ENCODE data around the gene PLAU. TPM values are rescaled to one million over a fixed set of nuclear protein-coding genes. Genes with fewer than 3 reads are reported as not detected.

PLAU gene
- total RNA-seq, 4 donors from 2014 or later, result 7.3 to 75.2 (median 31.9) TPM

DNA sequence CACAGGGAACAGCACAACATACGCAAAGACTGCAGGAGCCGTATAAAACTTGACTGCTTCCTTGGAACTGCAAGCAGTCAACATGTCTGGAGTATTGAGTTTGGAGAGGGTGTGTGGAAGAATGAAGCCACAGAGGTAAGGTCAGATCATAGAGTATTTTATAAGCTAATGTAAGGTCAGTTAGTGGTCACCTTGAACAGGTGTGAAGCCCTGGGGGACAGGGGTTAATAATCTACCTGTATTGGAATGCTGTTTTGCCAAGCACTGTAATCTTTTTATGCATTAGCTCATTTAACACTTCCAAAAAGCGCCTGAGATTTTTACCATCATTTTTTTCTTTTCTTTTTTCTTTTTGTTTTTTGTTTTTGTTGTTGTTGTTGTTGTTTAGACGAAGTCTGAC is 23.1 kb downstream of the PLAU start:
- DNase-seq (ENCODE audit: low spot score), result no peak
- TF ChIP-seq, protein P1, sequence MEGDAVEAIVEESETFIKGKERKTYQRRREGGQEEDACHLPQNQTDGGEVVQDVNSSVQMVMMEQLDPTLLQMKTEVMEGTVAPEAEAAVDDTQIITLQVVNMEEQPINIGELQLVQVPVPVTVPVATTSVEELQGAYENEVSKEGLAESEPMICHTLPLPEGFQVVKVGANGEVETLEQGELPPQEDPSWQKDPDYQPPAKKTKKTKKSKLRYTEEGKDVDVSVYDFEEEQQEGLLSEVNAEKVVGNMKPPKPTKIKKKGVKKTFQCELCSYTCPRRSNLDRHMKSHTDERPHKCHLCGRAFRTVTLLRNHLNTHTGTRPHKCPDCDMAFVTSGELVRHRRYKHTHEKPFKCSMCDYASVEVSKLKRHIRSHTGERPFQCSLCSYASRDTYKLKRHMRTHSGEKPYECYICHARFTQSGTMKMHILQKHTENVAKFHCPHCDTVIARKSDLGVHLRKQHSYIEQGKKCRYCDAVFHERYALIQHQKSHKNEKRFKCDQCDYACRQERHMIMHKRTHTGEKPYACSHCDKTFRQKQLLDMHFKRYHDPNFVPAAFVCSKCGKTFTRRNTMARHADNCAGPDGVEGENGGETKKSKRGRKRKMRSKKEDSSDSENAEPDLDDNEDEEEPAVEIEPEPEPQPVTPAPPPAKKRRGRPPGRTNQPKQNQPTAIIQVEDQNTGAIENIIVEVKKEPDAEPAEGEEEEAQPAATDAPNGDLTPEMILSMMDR (IDR thresholded peaks at IDR 0.05), result no peak
- no peak for ATAC-seq (ENCODE audit: low FRiP score)

DNA sequence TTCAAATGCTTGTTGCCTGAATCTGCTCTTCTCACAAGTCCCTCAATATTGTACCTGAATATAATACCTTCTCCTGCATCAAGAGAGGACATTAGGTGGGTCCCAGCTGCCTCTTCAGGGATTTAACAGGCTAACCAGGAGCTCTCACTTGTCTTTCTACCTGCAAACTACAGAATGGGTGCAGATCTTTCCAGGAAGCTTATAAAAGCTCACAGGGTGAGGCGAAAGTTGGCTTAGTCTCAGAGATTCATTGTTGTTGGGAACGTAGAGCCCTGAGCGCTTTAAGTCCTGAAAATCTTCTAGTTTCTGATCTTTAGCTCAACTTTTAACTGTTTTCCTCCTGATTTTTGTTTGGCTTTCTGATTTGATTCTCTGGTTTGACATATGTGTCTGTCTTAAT is 25.0 kb downstream of the PLAU start:
- no peak for DNase-seq (ENCODE audit: low spot score)
- ATAC-seq (ENCODE audit: low FRiP score), result no peak
- TF ChIP-seq, protein P1 (IDR thresholded peaks at IDR 0.05), result no peak

GRCh38 chr10:73937333-73938043 is 26.6 kb downstream of the PLAU start:
- TF ChIP-seq, protein P1 (IDR thresholded peaks at IDR 0.05), result no peak
- no peak for DNase-seq (ENCODE audit: low spot score)
- ATAC-seq (ENCODE audit: low FRiP score), result no peak

DNA sequence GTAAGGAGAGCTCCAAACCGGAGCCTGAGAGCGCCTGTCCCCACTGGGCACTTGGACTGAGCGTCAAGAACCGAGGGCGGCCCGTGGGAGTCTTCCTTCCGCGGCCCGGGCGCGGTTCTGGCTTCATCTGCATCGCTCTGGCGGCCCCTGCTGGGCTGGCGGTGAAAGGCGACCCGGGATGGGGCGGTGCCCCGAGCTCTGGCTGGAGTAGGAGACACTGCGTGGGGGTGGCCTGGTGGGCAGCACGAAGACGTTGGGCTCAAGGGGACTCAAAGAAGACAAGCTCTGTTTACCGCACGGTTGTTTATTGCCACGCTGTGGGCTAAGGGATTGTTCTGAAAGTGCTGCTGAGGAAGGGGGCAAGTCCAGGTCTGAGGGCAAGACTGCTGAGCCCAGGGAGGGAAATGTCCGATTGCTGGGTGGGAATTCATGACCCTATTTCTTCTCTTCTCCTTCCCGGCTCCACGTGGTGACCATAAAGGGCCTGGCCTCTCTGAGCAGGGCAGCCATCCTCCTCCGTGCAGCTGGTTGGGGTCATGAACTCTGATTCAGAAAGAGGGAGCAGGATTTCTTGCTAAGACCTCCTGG is 29.8 kb downstream of the PLAU start:
- ATAC-seq (ENCODE audit: low FRiP score), result peak; percentile 92
- TF ChIP-seq, protein P1 (IDR thresholded peaks at IDR 0.05), result peak in 2 of 3 donors; percentile 81 to 85
- DNase-seq (ENCODE audit: low spot score), result peak; percentile 77

DNA sequence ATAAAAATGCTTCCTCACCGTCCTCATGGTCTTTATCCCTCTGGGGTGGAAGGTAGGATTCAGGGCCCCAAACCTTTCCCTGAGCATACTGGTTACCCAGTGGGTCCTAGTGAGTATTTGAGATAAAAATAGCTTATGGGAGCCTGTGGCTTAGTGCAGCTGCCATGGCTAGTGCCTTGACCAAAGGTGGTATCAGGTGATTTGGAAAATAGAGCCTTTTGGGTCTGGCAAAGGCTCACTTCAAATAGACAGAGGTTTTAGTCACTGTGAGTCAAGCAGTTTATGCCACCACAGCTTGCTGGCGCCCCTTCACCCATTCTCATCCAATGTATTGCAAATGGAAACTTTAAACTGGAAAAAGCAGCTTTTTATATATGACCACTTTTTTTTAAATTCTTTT is 30.4 kb downstream of the PLAU start:
- TF ChIP-seq, protein P1 (IDR thresholded peaks at IDR 0.05), result no peak
- DNase-seq (ENCODE audit: low spot score), result no peak
- ATAC-seq (ENCODE audit: low FRiP score), result no peak

GRCh38 chr10:73944356-73945100 is 33.6 kb downstream of the PLAU start:
- TF ChIP-seq, protein P1 (IDR thresholded peaks at IDR 0.05), result no peak
- ATAC-seq (ENCODE audit: low FRiP score), result no peak
- no peak for DNase-seq (ENCODE audit: low spot score)

All from omental fat pad (tissue), 4 donors.